Activated CD8-positive, alpha-beta T cell treated with anti-CD3 and anti-CD28 coated beads for 36 hours (primary cell): Measurements from ENCODE around the gene FRRS1. TPM values are rescaled to one million over a fixed set of nuclear protein-coding genes. Genes with fewer than 3 reads are reported as not detected.

Source experiments
- ATAC-seq: fragments of 200-7000 bp; cut with Tn5 transposase; one replicate; pipeline ENCODE4 v1.10.0; 2021; ENCODE audit warnings: mild to moderate bottlenecking, moderate library complexity
- CTCF ChIA-PET: fragments of 350-600 bp; sonication (Branson Sonifier 250); formaldehyde crosslinking; loops from one replicate; lab custom pipeline; 2021; ENCODE audit warnings: antibody characterized with exemption; lab: Charles Lee
- POLR2A ChIA-PET: fragments of 350-600 bp; sonication (Branson Sonifier 250); formaldehyde crosslinking; loops from one replicate; lab custom pipeline; 2021; ENCODE audit warnings: antibody characterized with exemption; lab: Charles Lee
- DNase-seq: peaks from one replicate; pipeline ENCODE4 v3.0.0-alpha.2; 2020
- H3K27ac Mint-ChIP-seq: one replicate; pipeline ENCODE4 v1.8.0; 2021; ENCODE audit warnings: mild to moderate bottlenecking, mixed read lengths
- H3K27me3 Mint-ChIP-seq: one replicate; pipeline ENCODE4 v1.8.0; 2021; ENCODE audit warnings: mixed read lengths
- H3K36me3 Mint-ChIP-seq: one replicate; pipeline ENCODE4 v1.8.0; 2021; ENCODE audit warnings: low read depth, mixed read lengths
- H3K4me1 Mint-ChIP-seq: one replicate; pipeline ENCODE4 v1.8.0; 2021; ENCODE audit warnings: low read depth, mixed read lengths
- H3K4me3 Mint-ChIP-seq: one replicate; pipeline ENCODE4 v1.8.0; 2021; ENCODE audit warnings: mild to moderate bottlenecking, moderate library complexity, mixed read lengths
- H3K9me3 Mint-ChIP-seq: one replicate; pipeline ENCODE4 v1.8.0; 2021; ENCODE audit warnings: mixed read lengths
- intact Hi-C: fragments of 100-400 bp; cut with micrococcal nuclease; formaldehyde crosslinking; loops from one replicate; pipeline ENCODE4 v1.10.0; 2022
- total RNA-seq, 2 experiments: library from RNA; stranded (reverse); gene quantifications; one replicate each; pipeline ENCODE4 v1.2.3, GENCODE V29; 2021
- TF ChIP-seq, protein P1 (sequence below): fragments of 200-600 bp; IDR thresholded peaks from one replicate; pipeline ENCODE4 v1.8.0; 2022; ENCODE audit warnings: antibody characterized with exemption, mild to moderate bottlenecking

Gene FRRS1
- total RNA-seq, 2 experiments from 2014 or later: 4.0 to 4.2 TPM

DNA sequence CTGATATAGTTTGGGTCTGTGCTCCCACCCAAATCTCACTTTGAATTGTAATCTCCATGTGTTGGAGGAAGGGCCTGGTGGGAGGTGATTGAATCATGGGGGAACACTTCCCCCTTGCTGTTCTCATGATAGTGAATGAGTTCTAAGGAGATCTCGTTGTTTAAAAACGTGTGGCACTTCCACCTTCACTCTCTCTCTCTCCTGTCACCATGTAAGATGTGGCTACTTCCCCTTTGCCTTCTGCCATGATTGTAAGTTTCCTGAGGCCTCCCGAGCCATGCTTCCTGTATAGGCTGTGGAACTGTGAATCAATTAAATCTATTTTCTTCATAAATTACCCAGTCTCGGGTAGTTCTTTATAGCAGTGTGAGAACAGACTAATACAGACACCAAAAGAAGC lies 40.4 kb downstream of the FRRS1 start:
- Mint-ChIP-seq H3K9me3 (no peaks in the 10 kb centered on the region), H3K4me3 (no peak overlapping the region), H3K27me3 (no peaks in the 10 kb centered on the region), H3K4me1 (no peaks in the 10 kb centered on the region), H3K27ac (no peak overlapping the region), H3K36me3 (no peaks in the 10 kb centered on the region)
- CTCF ChIA-PET: interaction anchor here (0.9 to 1.2 kb wide), 3 partner anchors 14 to 41 kb away, joined by 3 to 4 read pairs (median 3); no protein-coding TSS in a partner anchor
- POLR2A ChIA-PET: no interaction called here
- DNase-seq (no peak), ATAC-seq (no peak)
- intact Hi-C loops: no loop called here
- TF ChIP-seq, protein P1, sequence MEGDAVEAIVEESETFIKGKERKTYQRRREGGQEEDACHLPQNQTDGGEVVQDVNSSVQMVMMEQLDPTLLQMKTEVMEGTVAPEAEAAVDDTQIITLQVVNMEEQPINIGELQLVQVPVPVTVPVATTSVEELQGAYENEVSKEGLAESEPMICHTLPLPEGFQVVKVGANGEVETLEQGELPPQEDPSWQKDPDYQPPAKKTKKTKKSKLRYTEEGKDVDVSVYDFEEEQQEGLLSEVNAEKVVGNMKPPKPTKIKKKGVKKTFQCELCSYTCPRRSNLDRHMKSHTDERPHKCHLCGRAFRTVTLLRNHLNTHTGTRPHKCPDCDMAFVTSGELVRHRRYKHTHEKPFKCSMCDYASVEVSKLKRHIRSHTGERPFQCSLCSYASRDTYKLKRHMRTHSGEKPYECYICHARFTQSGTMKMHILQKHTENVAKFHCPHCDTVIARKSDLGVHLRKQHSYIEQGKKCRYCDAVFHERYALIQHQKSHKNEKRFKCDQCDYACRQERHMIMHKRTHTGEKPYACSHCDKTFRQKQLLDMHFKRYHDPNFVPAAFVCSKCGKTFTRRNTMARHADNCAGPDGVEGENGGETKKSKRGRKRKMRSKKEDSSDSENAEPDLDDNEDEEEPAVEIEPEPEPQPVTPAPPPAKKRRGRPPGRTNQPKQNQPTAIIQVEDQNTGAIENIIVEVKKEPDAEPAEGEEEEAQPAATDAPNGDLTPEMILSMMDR: no peak

- CTCF ChIA-PET: no interaction called here
- DNase-seq: no peak
- Mint-ChIP-seq H3K9me3 (no peaks in the 10 kb centered on the region), H3K27me3 (no peaks in the 10 kb centered on the region), H3K4me1 (no peaks in the 10 kb centered on the region), H3K36me3 (no peaks in the 10 kb centered on the region), H3K4me3 (no peak overlapping the region), H3K27ac (no peak overlapping the region)
- intact Hi-C loops: no loop called here
- TF ChIP-seq, protein P1: no peak
- ATAC-seq: no peak
- POLR2A ChIA-PET: interaction anchor here (1.0 kb wide), 1 partner anchor 60 kb away, joined by 5 read pairs; no protein-coding TSS in a partner anchor
These were observed 43.2 kb downstream of the FRRS1 start for GRCh38 chr1:99723251-99723650.

GRCh38 chr1:99717005-99717404 lies 49.4 kb downstream of the FRRS1 start:
- no peaks in the 10 kb centered on the region for H3K9me3 Mint-ChIP-seq
- no peaks in the 10 kb centered on the region for H3K36me3 Mint-ChIP-seq
- intact Hi-C loops: no loop called here
- ChIA-PET CTCF (interaction anchor here (1.2 kb wide), 1 partner anchor 9 kb away, joined by 4 read pairs; no protein-coding TSS in a partner anchor), POLR2A (no interaction called here)
- H3K4me3 Mint-ChIP-seq: no peak overlapping the region
- no peaks in the 10 kb centered on the region for H3K27me3 Mint-ChIP-seq
- no peak overlapping the region for H3K27ac Mint-ChIP-seq
- H3K4me1 Mint-ChIP-seq: no peaks in the 10 kb centered on the region
- DNase-seq (no peak), ATAC-seq (no peak)
- TF ChIP-seq, protein P1: no peak

GRCh38 chr1:99713006-99713405 lies 53.4 kb downstream of the FRRS1 start:
- Mint-ChIP-seq H3K4me1 (no peaks in the 10 kb centered on the region), H3K36me3 (no peaks in the 10 kb centered on the region), H3K9me3 (no peaks in the 10 kb centered on the region), H3K27me3 (no peaks in the 10 kb centered on the region), H3K4me3 (no peak overlapping the region), H3K27ac (no peak overlapping the region)
- CTCF ChIA-PET: no interaction called here
- POLR2A ChIA-PET: interaction anchor here (0.6 kb wide), 1 partner anchor 1458 kb away, joined by 3 read pairs; no protein-coding TSS in a partner anchor
- DNase-seq (no peak), ATAC-seq (no peak)
- intact Hi-C loops: no loop called here
- TF ChIP-seq, protein P1: no peak

DNA sequence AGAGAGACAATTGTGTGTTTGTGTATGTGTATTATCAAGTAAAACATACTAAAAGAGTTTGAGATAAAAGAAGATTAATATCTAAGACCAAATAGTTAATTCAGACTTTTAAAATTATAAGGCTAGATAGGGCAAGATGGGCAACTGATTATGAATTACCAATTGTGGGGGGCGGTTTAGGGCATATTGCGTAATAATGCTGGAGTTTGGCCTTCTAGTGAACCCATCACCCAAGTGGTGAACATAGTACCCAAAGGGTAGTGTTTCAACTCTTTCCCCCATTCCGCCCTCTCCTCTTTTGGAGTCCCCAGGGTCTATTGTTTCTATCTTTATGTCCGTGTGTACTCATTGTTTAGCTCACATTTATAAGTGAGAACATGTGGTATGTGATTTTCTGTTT lies 55.4 kb downstream of the FRRS1 start:
- DNase-seq (no peak), ATAC-seq (no peak)
- TF ChIP-seq, protein P1: no peak
- H3K27me3 Mint-ChIP-seq: no peaks in the 10 kb centered on the region
- intact Hi-C loops: no loop called here
- H3K9me3 Mint-ChIP-seq: no peaks in the 10 kb centered on the region
- H3K36me3 Mint-ChIP-seq: no peaks in the 10 kb centered on the region
- H3K27ac Mint-ChIP-seq: no peak overlapping the region
- POLR2A ChIA-PET: no interaction called here
- H3K4me1 Mint-ChIP-seq: no peaks in the 10 kb centered on the region
- H3K4me3 Mint-ChIP-seq: no peak overlapping the region
- CTCF ChIA-PET: interaction anchor here (1.4 to 2.0 kb wide), 2 partner anchors 25 kb away, joined by 5 to 8 read pairs; no protein-coding TSS in a partner anchor
